ENCODE measurements around the gene PKIG.

The PKIG gene

GRCh38 chr20:44633872-44634600 is 51.7 kb downstream of the PKIG start:
- POLR2A ChIA-PET: no interaction called here
- DNase-seq (ENCODE audit: low read depth, low spot score): no peak
- CTCF ChIA-PET: interaction anchor here (2.2 kb wide), 1 partner anchor 24 kb away, joined by 7 read pairs; no protein-coding TSS in a partner anchor
- TF ChIP-seq, protein P1, sequence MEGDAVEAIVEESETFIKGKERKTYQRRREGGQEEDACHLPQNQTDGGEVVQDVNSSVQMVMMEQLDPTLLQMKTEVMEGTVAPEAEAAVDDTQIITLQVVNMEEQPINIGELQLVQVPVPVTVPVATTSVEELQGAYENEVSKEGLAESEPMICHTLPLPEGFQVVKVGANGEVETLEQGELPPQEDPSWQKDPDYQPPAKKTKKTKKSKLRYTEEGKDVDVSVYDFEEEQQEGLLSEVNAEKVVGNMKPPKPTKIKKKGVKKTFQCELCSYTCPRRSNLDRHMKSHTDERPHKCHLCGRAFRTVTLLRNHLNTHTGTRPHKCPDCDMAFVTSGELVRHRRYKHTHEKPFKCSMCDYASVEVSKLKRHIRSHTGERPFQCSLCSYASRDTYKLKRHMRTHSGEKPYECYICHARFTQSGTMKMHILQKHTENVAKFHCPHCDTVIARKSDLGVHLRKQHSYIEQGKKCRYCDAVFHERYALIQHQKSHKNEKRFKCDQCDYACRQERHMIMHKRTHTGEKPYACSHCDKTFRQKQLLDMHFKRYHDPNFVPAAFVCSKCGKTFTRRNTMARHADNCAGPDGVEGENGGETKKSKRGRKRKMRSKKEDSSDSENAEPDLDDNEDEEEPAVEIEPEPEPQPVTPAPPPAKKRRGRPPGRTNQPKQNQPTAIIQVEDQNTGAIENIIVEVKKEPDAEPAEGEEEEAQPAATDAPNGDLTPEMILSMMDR (IDR thresholded peaks at IDR 0.05; ENCODE audit: insufficient read depth, low read length, missing control alignments): no peak
- no peak overlapping the region for H3K4me3 ChIP-seq (ENCODE audit: low read depth, low read length)

DNA sequence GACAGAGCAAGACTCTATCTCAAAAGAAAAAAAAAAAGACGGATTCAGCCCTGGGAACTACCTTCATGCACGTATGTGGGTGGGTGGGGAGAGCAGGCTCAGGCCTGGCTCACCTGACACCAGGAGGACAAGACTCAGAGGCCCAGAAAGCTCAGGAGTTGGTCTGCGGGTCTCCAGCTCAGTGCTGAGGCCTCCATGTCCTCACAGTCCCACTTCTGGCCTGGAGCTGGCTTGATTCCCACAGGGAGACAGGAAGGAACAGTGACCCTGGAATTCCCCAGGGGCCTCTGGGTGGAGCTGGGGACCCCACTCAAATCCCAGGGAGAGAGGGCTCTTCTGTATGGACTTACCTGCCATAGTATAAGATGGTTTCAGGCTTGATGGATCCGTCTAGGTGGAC is 53.5 kb downstream of the PKIG start:
- ChIA-PET CTCF (interaction anchor here (1.0 to 1.4 kb wide), 2 partner anchors 27 to 49 kb away, joined by 3 to 5 read pairs; no protein-coding TSS in a partner anchor), POLR2A (no interaction called here)
- TF ChIP-seq, protein P1 (IDR thresholded peaks at IDR 0.05; ENCODE audit: insufficient read depth, low read length, missing control alignments): no peak

DNA sequence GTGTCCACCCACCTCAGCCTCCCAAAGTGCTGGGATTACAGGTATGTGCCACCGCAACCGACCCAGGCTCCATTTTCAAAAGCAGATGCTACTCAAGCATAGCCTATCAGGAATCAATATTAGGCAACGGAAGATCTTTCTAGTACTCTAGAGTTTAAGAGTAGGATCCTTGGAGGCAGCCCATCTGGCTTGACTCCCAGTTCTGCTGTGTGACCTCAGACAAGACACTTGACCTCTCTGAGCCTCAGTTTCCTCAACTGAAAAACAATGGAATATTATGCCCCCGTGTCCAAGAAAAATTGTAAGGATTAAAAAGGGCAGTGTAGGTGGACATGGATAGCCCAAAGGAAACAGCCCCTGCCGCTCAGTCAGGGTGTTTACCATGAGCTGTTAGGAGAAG is 54.7 kb downstream of the PKIG start:
- no peak for DNase-seq (ENCODE audit: low read depth, low spot score)
- no peak overlapping the region for H3K4me3 ChIP-seq (ENCODE audit: low read depth, low read length)
- CTCF ChIA-PET: interaction anchor here (0.9 to 1.4 kb wide), 3 partner anchors 9 to 28 kb away, joined by 3 to 5 read pairs (median 5); no protein-coding TSS in a partner anchor

More for the DNA sequence above, 53.5 kb downstream of the PKIG start:
- no peak overlapping the region for H3K4me3 ChIP-seq (ENCODE audit: low read depth, low read length)
- DNase-seq (ENCODE audit: low read depth, low spot score): no peak

DNA sequence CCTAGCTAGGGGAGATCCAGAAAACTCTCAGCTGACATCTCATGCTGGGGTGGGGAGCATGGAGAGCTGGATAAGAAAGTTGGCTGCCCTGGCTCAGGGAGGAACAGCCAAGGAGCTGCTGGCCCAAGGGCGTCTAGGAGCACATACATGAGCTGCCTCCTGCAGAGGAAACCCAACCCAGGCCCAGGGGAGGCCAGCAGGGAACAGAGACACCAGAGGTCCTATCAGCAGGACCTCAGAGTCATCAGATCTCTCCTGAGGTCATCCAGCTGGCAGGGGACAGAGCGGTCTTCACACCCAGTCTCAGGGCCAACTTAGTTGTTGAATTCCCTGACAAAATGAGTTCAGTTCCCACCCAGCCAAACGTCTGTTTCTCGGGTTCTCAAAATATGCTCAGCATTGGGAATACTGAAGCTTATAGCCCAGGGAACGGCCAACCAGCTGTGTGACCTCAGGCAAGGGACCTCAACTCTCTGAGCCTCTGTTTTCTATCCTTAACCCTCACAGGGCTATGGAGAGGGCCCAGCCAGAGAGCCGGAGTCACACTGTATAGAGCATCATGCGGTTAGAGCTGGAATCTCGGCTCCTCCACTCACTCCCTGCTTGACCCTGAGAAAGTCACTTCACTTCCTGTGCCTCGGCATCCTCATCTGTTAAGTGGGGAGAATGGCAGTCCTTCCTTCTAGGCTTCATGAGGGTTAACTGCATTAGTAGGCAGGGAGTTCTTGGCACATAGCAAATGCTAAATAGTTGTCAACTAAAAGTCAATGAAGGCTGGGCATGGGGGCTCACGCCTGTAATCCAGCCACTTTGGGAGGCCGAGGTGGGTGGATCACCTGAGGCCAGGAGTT is 55.4 kb downstream of the PKIG start:
- ChIA-PET POLR2A (no interaction called here), CTCF (interaction anchor here (0.9 to 1.4 kb wide), 2 partner anchors 9 to 19 kb away, joined by 3 to 5 read pairs; no protein-coding TSS in a partner anchor)
- TF ChIP-seq, protein P1 (IDR thresholded peaks at IDR 0.05; ENCODE audit: insufficient read depth, low read length, missing control alignments): no peak
- H3K4me3 ChIP-seq (ENCODE audit: low read depth, low read length): no peak overlapping the region
- DNase-seq (ENCODE audit: low read depth, low spot score): no peak

More for the DNA sequence above, 54.7 kb downstream of the PKIG start:
- POLR2A ChIA-PET: no interaction called here
- TF ChIP-seq, protein P1 (IDR thresholded peaks at IDR 0.05; ENCODE audit: insufficient read depth, low read length, missing control alignments): no peak

- TF ChIP-seq, protein P1 (IDR thresholded peaks at IDR 0.05; ENCODE audit: insufficient read depth, low read length, missing control alignments): no peak
- no peak for DNase-seq (ENCODE audit: low read depth, low spot score)
- POLR2A ChIA-PET: no interaction called here
- H3K4me3 ChIP-seq (ENCODE audit: low read depth, low read length): no peak overlapping the region
- CTCF ChIA-PET: no interaction called here
Measured at GRCh38 chr20:44640522-44640921, 58.1 kb downstream of the PKIG start.

DNA sequence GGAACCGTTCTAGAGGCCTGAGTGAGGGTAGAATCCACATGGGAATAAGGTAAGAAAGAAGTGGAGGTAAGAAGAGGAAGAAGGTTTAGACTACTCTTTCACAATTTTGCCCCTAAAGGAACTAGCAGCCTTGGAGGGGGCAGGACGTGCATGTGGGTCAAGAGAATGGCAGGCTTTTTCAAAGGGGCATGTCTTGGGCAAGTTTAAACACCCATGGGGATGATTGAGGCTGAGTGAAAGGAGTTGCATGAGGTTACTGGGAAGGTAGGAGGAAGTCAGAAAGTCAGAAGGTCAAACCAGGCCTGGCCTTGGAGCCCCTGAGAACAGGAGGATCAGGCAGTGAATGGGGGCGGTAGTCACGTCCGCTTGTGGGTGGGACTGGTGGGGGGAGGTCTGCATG is 58.9 kb downstream of the PKIG start:
- CTCF ChIA-PET: interaction anchor here (2.3 kb wide), 1 partner anchor 43 kb away, joined by 18 read pairs; no protein-coding TSS in a partner anchor
- DNase-seq (ENCODE audit: low read depth, low spot score): no peak
- no peak overlapping the region for H3K4me3 ChIP-seq (ENCODE audit: low read depth, low read length)
- TF ChIP-seq, protein P1 (IDR thresholded peaks at IDR 0.05; ENCODE audit: insufficient read depth, low read length, missing control alignments): no peak
- POLR2A ChIA-PET: no interaction called here

All from AG04449 (cell line).